Thyroid gland (tissue), 4 donors: ENCODE data around the gene UBN1.

Experiments
- CTCF ChIP-seq, 6 experiments: fragments of 200-600 bp in 3 of 6; fragments of 450-650 bp in 3 of 6; sonication (generic) in 3 of 6; IDR thresholded peaks; one replicate each; pipeline ENCODE4 v1.5.1; 2016 to 2019; ENCODE audit warnings: antibody characterized with exemption in 6 of 6, mild to moderate bottlenecking in 2 of 6, inconsistent platforms in 1 of 6, moderate library complexity in 1 of 6
- POLR2A ChIP-seq, 2 donors: fragments of 450-650 bp; IDR thresholded peaks; one replicate each; pipeline ENCODE4 v1.6.1; 2017; ENCODE audit warnings: antibody characterized with exemption in 2 of 2, mild to moderate bottlenecking in 2 of 2, moderate library complexity in 1 of 2

DNA sequence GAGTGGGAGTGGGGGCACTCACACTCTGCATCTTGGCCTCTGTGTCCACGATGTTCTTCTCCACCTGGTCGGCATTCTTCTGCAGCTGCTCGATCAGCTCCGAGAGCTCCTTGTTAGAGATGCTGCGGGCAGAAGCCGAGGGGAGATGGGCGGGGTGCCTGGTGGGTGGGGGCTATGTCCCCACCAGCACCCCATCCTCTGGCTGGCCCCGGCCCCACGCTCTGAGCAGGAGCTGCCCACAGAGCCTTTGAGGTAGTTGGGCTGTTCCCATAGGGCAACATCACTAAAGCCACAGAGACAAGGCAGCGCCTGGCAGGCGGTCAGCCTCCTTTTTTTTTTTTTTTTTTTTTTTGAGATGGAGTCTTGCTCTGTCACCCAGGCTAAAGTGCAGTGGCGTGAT is 63.5 kb downstream of the UBN1 start:
- TF ChIP-seq CTCF (IDR thresholded peaks at IDR 0.05), result no peak
- TF ChIP-seq POLR2A (IDR thresholded peaks at IDR 0.05), result no peak
